ENCODE results near the gene ACTR3.

Gene ACTR3

GRCh38 chr2:113985554-113986397 lies 95.9 kb downstream of the ACTR3 start:
- Histone ChIP-seq H3K4me3 (ENCODE audit: low read depth in 1 of 2, low read length in 2 of 2) (no peak overlapping the region), H3K27ac (ENCODE audit: low read length) (no peak overlapping the region), H3K27me3 (ENCODE audit: low read depth, low read length) (no peaks in the 10 kb centered on the region), H3K4me1 (ENCODE audit: control insufficient read depth in 1 of 2, insufficient read depth in 2 of 2, low read length in 2 of 2) (no peaks in the 10 kb centered on the region), H3K9me3 (ENCODE audit: control insufficient read depth in 1 of 2, low read length in 2 of 2) (no peaks in the 10 kb centered on the region), H3K36me3 (ENCODE audit: control insufficient read depth in 1 of 2, insufficient read depth in 2 of 2, low read length in 2 of 2) (no peaks in the 10 kb centered on the region)

GRCh38 chr2:113986762-113987290 lies 96.9 kb downstream of the ACTR3 start:
- Histone ChIP-seq H3K27me3 (ENCODE audit: low read depth, low read length) (no peaks in the 10 kb centered on the region), H3K4me3 (ENCODE audit: low read depth in 1 of 2, low read length in 2 of 2) (no peak overlapping the region), H3K9me3 (ENCODE audit: control insufficient read depth in 1 of 2, low read length in 2 of 2) (no peaks in the 10 kb centered on the region), H3K36me3 (ENCODE audit: control insufficient read depth in 1 of 2, insufficient read depth in 2 of 2, low read length in 2 of 2) (no peaks in the 10 kb centered on the region), H3K27ac (ENCODE audit: low read length) (no peak overlapping the region), H3K4me1 (ENCODE audit: control insufficient read depth in 1 of 2, insufficient read depth in 2 of 2, low read length in 2 of 2) (no peaks in the 10 kb centered on the region)

GRCh38 chr2:113992090-113992489 lies 102.2 kb downstream of the ACTR3 start:
- Histone ChIP-seq H3K27ac (ENCODE audit: low read length) (no peak overlapping the region), H3K27me3 (ENCODE audit: low read depth, low read length) (no peaks in the 10 kb centered on the region), H3K4me1 (ENCODE audit: control insufficient read depth in 1 of 2, insufficient read depth in 2 of 2, low read length in 2 of 2) (no peaks in the 10 kb centered on the region), H3K4me3 (ENCODE audit: low read depth in 1 of 2, low read length in 2 of 2) (no peak overlapping the region), H3K36me3 (ENCODE audit: control insufficient read depth in 1 of 2, insufficient read depth in 2 of 2, low read length in 2 of 2) (no peaks in the 10 kb centered on the region), H3K9me3 (ENCODE audit: control insufficient read depth in 1 of 2, low read length in 2 of 2) (no peaks in the 10 kb centered on the region)

DNA sequence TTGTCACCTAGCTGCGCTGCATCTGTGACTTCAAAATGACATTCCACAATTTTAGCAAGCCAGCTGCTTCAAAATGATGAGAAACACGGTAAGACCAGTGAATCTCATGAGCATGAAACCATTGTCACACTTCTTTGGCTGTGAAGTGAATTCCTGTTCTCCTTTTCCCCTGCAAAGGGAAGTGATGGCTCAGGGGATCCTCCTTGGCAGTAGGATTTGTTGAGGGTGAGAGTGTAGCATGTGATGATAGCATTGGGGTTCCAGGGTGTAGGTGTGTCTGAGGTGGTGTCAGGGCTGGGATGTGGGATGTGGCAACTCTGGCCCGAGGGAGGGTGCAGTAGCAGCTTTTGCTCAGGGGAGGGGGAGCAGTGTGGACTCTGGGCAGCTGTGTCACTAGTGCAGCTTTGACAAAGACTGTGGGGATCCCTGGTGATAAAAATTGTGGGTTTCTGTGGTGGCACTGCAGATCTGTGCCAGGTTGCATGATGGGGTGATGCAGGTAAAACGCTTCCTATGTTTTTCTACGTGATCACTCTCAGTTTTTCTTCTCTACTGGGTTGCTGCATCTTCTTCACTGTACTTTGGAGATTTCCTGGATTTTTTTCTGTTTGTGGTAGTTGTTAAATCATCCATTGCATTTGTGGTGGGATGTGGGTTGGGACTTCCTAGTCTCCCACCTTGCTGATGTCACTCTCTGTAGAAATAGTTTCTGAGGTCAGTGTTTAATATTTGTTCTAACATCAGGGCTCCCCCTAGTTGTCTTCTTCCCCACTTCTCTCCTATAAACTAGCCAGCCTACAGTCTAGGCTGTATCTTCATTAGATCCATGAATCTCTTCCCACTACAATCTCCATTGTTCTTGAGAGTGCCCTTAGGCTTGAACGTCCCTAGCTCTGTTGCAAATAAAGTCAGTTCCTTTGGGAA lies 107.0 kb downstream of the ACTR3 start:
- Histone ChIP-seq H3K36me3 (ENCODE audit: control insufficient read depth in 1 of 2, insufficient read depth in 2 of 2, low read length in 2 of 2) (no peaks in the 10 kb centered on the region), H3K9me3 (ENCODE audit: control insufficient read depth in 1 of 2, low read length in 2 of 2) (no peaks in the 10 kb centered on the region), H3K4me1 (ENCODE audit: control insufficient read depth in 1 of 2, insufficient read depth in 2 of 2, low read length in 2 of 2) (no peaks in the 10 kb centered on the region), H3K27me3 (ENCODE audit: low read depth, low read length) (no peaks in the 10 kb centered on the region), H3K4me3 (ENCODE audit: low read depth in 1 of 2, low read length in 2 of 2) (no peak overlapping the region), H3K27ac (ENCODE audit: low read length) (no peak overlapping the region)

GRCh38 chr2:114001152-114001551 lies 111.3 kb downstream of the ACTR3 start:
- H3K27ac ChIP-seq (ENCODE audit: low read length) = no peak overlapping the region
- no peak overlapping the region for H3K4me3 ChIP-seq (ENCODE audit: low read depth in 1 of 2, low read length in 2 of 2)
- no peaks in the 10 kb centered on the region for H3K9me3 ChIP-seq (ENCODE audit: control insufficient read depth in 1 of 2, low read length in 2 of 2)
- no peaks in the 10 kb centered on the region for H3K36me3 ChIP-seq (ENCODE audit: control insufficient read depth in 1 of 2, insufficient read depth in 2 of 2, low read length in 2 of 2)
- H3K4me1 ChIP-seq (ENCODE audit: control insufficient read depth in 1 of 2, insufficient read depth in 2 of 2, low read length in 2 of 2) = no peaks in the 10 kb centered on the region
- H3K27me3 ChIP-seq (ENCODE audit: low read depth, low read length) = no peaks in the 10 kb centered on the region

- Histone ChIP-seq H3K4me3 (ENCODE audit: low read depth in 1 of 2, low read length in 2 of 2) (no peak overlapping the region), H3K4me1 (ENCODE audit: control insufficient read depth in 1 of 2, insufficient read depth in 2 of 2, low read length in 2 of 2) (no peaks in the 10 kb centered on the region), H3K36me3 (ENCODE audit: control insufficient read depth in 1 of 2, insufficient read depth in 2 of 2, low read length in 2 of 2) (no peaks in the 10 kb centered on the region), H3K9me3 (ENCODE audit: control insufficient read depth in 1 of 2, low read length in 2 of 2) (no peaks in the 10 kb centered on the region), H3K27ac (ENCODE audit: low read length) (no peak overlapping the region), H3K27me3 (ENCODE audit: low read depth, low read length) (no peaks in the 10 kb centered on the region)
These were observed 112.0 kb downstream of the ACTR3 start for GRCh38 chr2:114001937-114002336.

DNA sequence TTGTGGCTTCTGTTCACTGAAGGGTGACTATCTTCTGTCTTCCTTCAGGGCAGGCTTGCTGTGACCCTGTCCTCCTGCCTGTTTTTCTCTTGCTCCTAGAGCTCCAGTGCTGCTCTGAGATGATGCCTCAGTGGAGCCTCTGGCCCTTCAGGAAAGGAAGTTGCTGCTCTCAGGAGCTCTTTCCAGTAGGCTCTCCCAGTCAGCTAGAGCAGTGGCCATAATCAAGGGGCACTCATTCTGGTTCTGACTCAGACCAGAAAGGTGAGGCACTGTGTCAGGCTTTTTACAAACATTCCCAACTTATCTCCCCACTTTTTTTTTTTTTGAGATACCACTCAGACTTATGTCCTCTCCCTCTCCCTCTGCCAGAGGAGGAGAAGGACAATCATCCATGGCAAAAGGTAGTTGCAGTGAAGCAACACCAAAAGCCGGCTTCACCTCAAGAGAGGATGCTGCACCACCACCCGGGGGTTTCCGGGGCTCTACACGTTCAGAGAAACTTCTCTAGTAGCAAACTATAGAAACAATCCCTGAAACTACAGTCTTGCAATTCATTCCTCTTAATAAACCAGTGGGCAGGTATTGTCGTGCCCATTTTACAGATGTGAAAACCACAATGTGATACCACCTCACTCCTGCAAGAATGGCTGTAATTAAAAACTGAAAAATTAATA lies 115.4 kb downstream of the ACTR3 start:
- H3K9me3 ChIP-seq (ENCODE audit: control insufficient read depth in 1 of 2, low read length in 2 of 2) = no peaks in the 10 kb centered on the region
- H3K27ac ChIP-seq (ENCODE audit: low read length) = no peak overlapping the region
- H3K36me3 ChIP-seq (ENCODE audit: control insufficient read depth in 1 of 2, insufficient read depth in 2 of 2, low read length in 2 of 2) = no peaks in the 10 kb centered on the region
- H3K4me3 ChIP-seq (ENCODE audit: low read depth in 1 of 2, low read length in 2 of 2) = no peak overlapping the region
- H3K4me1 ChIP-seq (ENCODE audit: control insufficient read depth in 1 of 2, insufficient read depth in 2 of 2, low read length in 2 of 2) = no peaks in the 10 kb centered on the region
- no peaks in the 10 kb centered on the region for H3K27me3 ChIP-seq (ENCODE audit: low read depth, low read length)

DNA sequence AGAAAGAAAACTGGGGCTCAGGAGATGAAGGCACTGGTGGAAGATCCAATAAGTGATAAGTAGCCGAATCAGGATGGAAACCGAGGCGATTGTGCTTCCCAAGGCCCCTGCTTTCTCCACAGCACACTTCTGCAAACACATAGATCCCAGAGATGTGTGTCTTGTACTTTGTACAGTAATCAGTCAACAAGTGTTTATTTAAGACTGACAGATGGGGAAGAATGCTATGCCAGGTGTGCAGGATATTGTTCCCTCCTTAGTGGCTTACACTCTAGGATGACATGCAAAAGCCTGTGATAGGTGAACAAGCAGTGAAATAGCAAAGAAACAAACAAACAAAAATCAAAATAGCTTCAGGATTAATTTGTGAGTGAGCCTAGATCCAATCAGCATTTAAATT lies 116.6 kb downstream of the ACTR3 start:
- Histone ChIP-seq H3K4me1 (ENCODE audit: control insufficient read depth in 1 of 2, insufficient read depth in 2 of 2, low read length in 2 of 2) (no peaks in the 10 kb centered on the region), H3K27ac (ENCODE audit: low read length) (no peak overlapping the region), H3K36me3 (ENCODE audit: control insufficient read depth in 1 of 2, insufficient read depth in 2 of 2, low read length in 2 of 2) (no peaks in the 10 kb centered on the region), H3K9me3 (ENCODE audit: control insufficient read depth in 1 of 2, low read length in 2 of 2) (no peaks in the 10 kb centered on the region), H3K27me3 (ENCODE audit: low read depth, low read length) (no peaks in the 10 kb centered on the region), H3K4me3 (ENCODE audit: low read depth in 1 of 2, low read length in 2 of 2) (no peak overlapping the region)

- H3K4me3 ChIP-seq (ENCODE audit: low read depth in 1 of 2, low read length in 2 of 2) = no peak overlapping the region
These were observed 117.5 kb downstream of the ACTR3 start for GRCh38 chr2:114007436-114007835.

DNA sequence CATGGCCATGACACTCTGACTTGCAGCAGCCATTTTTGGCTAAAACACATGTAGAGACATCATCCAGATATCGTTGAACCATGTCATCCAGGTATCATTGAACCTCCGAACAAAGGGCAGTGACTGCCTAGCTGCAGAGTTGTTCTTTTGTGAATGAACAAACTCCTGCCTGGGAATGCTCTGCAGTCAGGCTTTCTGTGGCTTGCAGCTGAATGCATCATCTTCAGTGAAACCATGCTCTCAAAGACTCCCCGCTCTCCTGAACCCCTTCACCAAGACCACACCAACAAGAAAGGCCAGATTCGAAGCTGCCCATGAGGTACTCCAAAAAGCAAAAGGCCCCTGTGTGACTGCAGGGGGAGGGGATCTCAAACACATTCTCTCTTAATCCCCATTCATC lies 118.8 kb downstream of the ACTR3 start:
- no peaks in the 10 kb centered on the region for H3K36me3 ChIP-seq (ENCODE audit: control insufficient read depth in 1 of 2, insufficient read depth in 2 of 2, low read length in 2 of 2)
- no peaks in the 10 kb centered on the region for H3K9me3 ChIP-seq (ENCODE audit: control insufficient read depth in 1 of 2, low read length in 2 of 2)
- no peaks in the 10 kb centered on the region for H3K4me1 ChIP-seq (ENCODE audit: control insufficient read depth in 1 of 2, insufficient read depth in 2 of 2, low read length in 2 of 2)
- no peak overlapping the region for H3K4me3 ChIP-seq (ENCODE audit: low read depth in 1 of 2, low read length in 2 of 2)
- no peaks in the 10 kb centered on the region for H3K27me3 ChIP-seq (ENCODE audit: low read depth, low read length)
- H3K27ac ChIP-seq (ENCODE audit: low read length) = no peak overlapping the region

More at GRCh38 chr2:114007436-114007835, 117.5 kb downstream of the ACTR3 start:
- no peaks in the 10 kb centered on the region for H3K36me3 ChIP-seq (ENCODE audit: control insufficient read depth in 1 of 2, insufficient read depth in 2 of 2, low read length in 2 of 2)
- H3K4me1 ChIP-seq (ENCODE audit: control insufficient read depth in 1 of 2, insufficient read depth in 2 of 2, low read length in 2 of 2) = no peaks in the 10 kb centered on the region
- H3K9me3 ChIP-seq (ENCODE audit: control insufficient read depth in 1 of 2, low read length in 2 of 2) = no peaks in the 10 kb centered on the region
- H3K27ac ChIP-seq (ENCODE audit: low read length) = no peak overlapping the region
- H3K27me3 ChIP-seq (ENCODE audit: low read depth, low read length) = no peaks in the 10 kb centered on the region

All from muscle layer of duodenum (tissue), 2 donors.